ENCODE results near the gene NCOR2.
A peak's percentile ranks its signal among the peaks of the same experiment; 100 is the strongest.

The NCOR2 gene

DNA sequence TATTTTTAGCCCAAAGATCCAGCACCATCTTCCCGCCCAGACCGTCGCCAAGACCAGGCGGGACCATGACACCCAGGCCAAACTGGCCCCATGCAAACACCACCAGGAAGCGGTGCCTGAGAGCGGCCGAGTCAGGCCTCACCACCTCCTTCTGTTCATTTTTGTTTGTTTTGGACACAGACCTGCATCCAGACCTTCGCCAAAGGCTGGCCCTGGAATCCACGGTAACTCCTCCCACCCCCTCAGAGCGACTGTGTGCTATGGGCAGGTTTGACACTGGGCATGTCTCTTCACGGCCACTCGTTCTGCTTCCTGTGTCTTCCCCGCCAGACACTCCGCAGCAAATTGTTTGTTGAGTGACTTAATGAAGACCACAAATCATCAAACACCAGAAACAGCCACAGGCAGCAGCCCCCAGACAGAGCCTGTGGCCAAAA, 47.1 kb downstream of the NCOR2 start:
- TF ChIP-seq EZH2 (IDR thresholded peaks at IDR 0.05) (no peak), POLR2AphosphoS5 (IDR thresholded peaks at IDR 0.05; ENCODE audit: borderline replicate concordance, low read depth, low read length) (no peak), FOXP2 (optimal IDR thresholded peaks at IDR 0.05; ENCODE audit: control extremely low read depth, extremely low read length, insufficient read depth) (no peak)
- H3K9ac ChIP-seq (ENCODE audit: insufficient read length) = no peak overlapping the region
- H3K27ac ChIP-seq = no peak overlapping the region

DNA sequence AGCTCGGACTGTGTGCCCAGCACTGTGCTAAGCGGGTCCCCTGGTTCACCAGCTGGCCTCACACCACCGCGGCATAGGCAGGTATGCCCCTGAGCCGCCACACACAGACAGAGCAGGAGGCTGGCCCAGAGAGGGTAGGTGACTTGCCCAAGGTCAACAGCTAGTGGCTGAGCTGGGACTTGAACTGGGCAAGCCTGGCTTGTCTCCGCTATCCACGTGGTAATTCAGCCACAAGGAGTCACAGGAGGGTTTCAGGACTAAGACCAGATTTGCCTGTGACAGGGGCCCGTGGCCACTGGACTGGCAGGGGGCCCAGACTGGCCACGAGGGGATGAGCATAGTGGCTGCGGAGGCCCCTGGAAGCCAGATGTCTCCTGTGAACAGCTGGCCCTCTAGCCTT, 47.7 kb downstream of the NCOR2 start:
- TF ChIP-seq FOXP2 (optimal IDR thresholded peaks at IDR 0.05; ENCODE audit: control extremely low read depth, extremely low read length, insufficient read depth) (no peak), EZH2 (IDR thresholded peaks at IDR 0.05) (no peak), POLR2AphosphoS5 (IDR thresholded peaks at IDR 0.05; ENCODE audit: borderline replicate concordance, low read depth, low read length) (no peak)
- Histone ChIP-seq H3K9ac (ENCODE audit: insufficient read length) (no peak overlapping the region), H3K4me3 (no peak overlapping the region), H3K9me3 (ENCODE audit: low read depth, low read length) (no peaks in the 10 kb centered on the region), H3K36me3 (ENCODE audit: insufficient read depth, low read length) (peaks cover 6% of the 10 kb centered on the region), H3K27ac (no peak overlapping the region)
- no peak for DNase-seq (ENCODE audit: low read depth, low spot score)

More for the DNA sequence above, 47.1 kb downstream of the NCOR2 start:
- H3K4me3 ChIP-seq = no peak overlapping the region
- H3K36me3 ChIP-seq (ENCODE audit: insufficient read depth, low read length) = peaks cover 5% of the 10 kb centered on the region
- no peak for DNase-seq (ENCODE audit: low read depth, low spot score)
- H3K9me3 ChIP-seq (ENCODE audit: low read depth, low read length) = no peaks in the 10 kb centered on the region

DNA sequence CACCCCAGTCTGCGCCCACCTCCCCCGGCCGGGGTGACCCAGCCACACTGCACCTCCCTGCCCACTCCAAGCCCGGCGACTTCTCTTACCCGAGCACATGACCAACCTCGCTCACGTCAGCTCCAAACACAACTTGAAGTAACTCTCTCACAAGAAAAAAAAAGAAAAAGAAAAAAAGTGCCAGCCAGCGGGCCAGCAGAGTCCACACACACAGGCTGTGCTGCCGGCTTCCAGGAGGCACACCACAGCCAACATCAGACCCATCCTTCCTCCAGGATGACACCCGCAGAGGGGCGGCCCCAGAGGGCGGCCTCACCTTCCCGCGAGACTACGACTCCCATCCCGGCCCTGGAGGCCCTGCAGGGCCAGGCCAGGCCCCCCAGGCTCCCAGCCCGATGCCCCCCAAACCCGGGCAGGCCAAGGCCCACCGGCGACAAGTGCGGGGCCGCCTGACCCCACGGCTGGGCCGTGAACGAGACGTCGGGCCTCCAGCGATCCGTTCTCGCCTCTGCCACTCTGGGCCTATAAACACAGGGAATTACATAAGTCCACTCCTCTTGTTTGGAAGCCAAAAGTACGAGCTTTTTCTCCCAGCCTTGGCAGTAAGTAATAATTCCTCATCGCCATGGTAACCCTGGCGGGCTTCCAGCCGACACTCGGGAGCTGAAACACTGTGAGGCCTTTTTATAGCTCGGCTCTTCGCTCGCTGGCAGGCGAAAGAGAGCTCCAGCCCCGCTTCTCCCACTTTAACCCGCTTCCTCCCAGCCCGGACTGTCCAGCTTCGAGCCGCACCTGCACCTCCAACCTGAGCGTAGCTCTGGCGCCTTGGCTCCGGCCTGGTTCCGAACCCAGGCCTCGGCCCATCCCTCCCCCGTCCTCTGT, 49.1 kb downstream of the NCOR2 start:
- Histone ChIP-seq H3K27ac (peak overlapping the region; percentile 96), H3K9me3 (ENCODE audit: low read depth, low read length) (no peaks in the 10 kb centered on the region), H3K9ac (ENCODE audit: insufficient read length) (peak overlapping the region; percentile 63), H3K4me3 (peak overlapping the region; percentile 85), H3K36me3 (ENCODE audit: insufficient read depth, low read length) (peaks cover 6% of the 10 kb centered on the region)
- TF ChIP-seq POLR2AphosphoS5 (IDR thresholded peaks at IDR 0.05; ENCODE audit: borderline replicate concordance, low read depth, low read length) = peak; percentile 40; the same call in 1 of the 2 replicates
- TF ChIP-seq FOXP2 (optimal IDR thresholded peaks at IDR 0.05; ENCODE audit: control extremely low read depth, extremely low read length, insufficient read depth) = peak; percentile 8
- TF ChIP-seq EZH2 (IDR thresholded peaks at IDR 0.05) = no peak
- peak; percentile 98 for DNase-seq (ENCODE audit: low read depth, low spot score)

Measured in SK-N-MC (cell line).